HG02870 (cell line): Measurements from ENCODE around the gene ADIPOR2.

Experiments
- ATAC-seq: cut with Tn5 transposase; IDR thresholded peaks from one replicate; pipeline ENCODE4 v1.9.1; 2021; ENCODE audit warnings: mild to moderate bottlenecking, moderate library complexity; ENCODE audit not compliant: unreplicated experiment

Gene ADIPOR2

DNA sequence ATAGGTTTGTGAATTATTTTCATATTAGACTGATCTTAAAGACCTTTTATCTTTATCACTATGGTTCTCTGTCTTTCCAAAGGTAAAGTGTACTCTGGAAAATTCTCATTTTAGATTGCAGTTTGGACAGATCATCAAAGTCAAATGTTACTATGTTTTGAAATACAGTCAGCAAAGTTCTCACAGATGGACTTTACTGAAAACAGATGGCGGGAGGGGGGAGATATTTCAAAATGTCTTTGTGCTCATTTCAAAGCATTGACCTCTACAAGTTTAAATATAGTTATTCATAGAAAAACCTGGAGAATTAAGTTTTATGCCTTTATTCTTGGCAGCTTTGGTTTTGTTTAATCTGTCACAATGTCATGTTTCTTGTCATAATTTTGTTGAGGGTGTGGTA lies 77.7 kb downstream of the ADIPOR2 start:
- ATAC-seq, result no peak

DNA sequence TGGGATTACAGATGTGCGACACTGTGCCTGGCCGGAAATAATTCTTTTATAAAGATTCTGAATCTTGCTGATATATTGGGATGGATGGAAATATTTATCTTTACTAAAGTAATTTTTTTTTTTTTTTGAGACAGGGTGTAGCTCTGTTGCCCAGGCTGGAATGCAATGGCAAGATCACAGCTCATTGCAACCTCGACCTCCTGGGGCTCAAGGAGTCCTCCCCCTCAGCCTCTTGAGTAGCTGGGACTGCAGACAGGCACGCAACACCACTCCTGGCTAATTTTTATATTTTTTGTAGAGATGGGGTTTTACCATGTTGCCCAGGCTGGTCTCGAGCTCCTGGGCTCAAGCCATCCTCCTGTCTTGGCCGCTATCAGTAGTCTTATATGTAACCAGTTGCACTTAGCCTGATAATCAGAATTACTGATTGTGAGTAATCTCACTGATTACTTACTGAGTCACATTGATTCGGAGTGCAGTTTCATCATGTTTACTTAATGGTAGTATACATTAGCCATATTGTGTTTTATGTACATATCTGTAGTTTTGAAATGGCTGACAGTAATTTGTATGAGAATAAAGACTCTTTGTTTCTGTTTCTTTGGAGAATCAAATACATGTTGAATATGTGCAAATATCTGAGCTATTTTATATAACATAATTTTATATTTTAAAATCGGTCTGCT lies 79.1 kb downstream of the ADIPOR2 start:
- ATAC-seq, result no peak

DNA sequence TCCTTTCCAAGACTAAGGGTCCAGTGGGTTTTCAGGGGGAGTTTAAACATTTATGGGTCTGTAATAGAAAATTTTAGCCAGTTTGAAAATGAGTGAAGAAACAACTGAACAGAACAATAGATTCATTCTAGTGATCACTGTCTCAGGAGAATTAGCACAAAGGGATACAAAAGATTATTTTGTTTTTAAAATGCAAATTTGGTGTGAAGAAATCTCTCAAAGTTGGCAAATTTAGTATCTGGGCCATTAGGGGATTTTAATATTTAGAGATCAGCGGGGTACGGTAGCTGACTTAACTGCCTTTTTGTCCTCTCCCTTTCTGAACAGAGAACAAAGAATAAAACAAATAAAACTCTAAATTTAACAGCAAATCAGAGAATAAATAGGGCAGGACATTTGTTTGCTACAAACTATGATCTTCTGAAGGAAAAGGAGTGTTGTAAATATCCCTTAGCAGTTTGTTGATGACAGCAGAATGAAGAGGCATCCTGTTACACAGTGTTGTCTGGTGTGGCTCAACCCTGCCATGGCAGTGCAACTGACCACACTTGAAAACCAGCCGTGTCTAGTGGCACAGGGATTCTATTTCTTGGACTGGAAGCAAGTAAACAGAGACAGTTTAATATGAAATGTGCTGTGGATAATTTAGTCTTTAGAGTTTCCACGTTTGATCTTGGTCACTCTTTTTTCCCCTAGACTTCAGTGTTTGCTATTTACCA lies 83.2 kb downstream of the ADIPOR2 start:
- ATAC-seq, result no peak

DNA sequence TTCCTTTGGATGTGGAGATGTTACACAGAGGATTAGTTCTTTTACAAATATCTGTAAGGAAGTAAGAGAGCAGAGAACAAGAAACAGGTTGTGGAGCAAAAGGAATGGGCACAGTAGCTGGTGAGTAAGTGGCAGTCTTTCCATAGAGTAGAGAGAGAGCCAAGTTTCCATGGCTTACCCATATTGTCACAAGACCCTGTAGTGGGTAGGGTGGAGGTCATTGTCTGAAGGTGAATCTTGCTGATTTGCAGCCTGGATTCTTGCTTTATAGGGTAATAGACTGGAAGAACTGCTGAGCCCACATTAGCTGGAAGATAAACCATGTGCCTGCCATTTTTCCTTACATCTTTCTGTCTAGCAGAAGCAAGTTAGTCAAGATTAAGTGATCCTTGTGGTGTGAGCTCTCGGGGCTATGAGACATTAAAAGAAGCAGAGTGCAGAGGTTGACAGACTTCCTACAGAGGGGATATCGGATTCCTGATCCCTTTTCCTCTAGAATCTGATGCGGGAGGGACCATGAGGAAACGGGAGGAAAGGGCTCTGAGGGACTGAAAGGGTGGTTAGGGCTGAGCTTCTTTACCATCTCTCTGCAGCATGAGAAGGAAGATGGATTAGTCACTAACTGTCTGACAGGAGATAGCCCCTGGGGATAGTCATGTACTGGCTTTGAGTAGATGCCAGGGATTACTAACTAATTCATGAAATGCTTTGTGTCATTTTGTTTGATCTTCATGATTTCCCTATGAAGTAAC lies 85.5 kb downstream of the ADIPOR2 start:
- ATAC-seq, result no peak

DNA sequence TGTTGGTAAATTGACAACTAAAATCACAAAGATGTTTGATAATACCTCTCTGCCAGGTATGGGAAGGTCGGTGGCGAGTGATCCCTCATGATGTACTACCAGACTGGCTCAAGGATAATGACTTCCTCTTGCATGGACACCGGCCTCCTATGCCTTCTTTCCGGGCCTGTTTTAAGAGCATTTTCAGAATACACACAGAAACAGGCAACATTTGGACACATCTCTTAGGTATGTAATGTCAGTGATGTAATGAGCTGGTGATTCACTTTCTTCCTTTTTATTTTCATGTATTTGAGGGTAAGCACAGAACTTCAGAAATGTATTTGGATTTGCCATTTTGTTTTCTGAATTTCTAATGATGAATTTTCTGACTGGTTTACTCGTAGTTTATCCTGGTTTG lies 86.9 kb downstream of the ADIPOR2 start:
- no peak for ATAC-seq

DNA sequence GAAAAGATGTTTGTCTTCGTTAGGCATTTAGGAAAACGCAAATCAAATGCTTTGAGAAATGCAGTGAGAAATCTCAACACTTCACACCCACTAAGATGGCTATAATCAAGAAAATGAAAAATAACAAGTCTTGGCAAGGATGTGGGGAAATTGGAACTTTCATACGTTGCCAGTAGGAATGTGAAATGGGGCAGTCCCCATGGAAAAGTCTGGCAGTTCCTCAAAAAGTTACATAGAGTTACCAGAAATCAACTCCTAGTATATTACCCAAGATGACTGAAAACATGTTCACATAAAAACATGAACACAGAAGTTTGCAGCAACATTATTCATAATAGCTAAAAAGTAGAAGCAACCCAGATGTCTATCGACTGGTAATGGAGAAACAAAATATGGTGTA lies 88.0 kb downstream of the ADIPOR2 start:
- ATAC-seq, result no peak

DNA sequence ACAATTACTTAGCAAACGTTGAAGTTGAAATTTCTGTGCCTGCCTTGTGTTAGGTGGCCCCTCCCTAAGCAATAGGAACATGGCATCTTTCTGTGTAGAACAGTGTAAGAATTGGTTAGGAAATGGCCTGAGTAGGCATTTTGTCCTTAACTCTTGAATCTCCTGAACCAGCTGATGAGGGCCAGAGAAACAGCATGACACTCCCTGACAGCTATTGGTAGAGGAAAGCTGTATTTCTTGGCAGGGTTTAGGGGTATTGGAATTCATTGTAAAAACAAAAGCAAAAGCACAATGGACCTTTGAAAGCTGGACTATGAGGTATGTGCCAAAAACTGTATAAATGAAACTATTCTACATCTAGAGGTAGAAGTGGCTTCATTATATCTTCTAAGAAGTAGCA lies 88.9 kb downstream of the ADIPOR2 start:
- no peak for ATAC-seq

DNA sequence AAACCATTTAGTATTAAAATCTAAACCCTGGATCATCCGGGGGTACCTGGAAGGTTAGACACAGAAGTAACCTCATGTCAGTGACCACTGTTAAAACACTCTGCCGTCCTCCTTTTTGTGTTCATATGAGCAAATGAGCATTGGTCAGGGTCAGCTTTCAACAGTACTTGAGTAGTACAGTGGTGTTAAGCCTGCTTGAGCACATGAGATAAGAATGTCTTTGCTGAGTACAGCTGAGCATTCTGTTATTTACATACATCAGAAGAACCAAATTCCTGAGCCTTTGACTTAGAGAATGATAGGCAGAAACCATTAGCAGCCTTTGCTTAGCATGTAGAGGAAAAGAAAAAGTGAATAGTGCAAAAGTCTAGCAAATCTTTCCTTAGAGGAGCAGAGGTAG lies 90.9 kb downstream of the ADIPOR2 start:
- no peak for ATAC-seq

DNA sequence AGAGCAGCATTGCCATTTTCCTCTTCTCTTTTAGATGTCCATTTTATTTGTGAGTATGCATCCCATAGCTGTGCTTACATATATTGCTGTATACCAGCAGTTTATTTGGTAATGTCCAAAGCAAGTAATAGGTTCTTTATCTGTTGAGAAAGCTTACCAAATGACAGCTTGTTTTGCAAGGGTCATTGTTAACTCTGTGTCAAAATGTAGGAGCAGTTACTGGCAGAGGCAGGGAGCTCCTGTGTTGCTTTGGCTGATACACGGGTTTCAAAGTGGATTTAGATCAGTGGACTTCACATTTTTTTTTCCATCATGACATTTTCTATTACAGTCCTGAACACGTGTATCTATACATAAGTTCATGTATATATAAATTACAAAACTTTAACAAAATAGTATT lies 91.3 kb downstream of the ADIPOR2 start:
- no peak for ATAC-seq

DNA sequence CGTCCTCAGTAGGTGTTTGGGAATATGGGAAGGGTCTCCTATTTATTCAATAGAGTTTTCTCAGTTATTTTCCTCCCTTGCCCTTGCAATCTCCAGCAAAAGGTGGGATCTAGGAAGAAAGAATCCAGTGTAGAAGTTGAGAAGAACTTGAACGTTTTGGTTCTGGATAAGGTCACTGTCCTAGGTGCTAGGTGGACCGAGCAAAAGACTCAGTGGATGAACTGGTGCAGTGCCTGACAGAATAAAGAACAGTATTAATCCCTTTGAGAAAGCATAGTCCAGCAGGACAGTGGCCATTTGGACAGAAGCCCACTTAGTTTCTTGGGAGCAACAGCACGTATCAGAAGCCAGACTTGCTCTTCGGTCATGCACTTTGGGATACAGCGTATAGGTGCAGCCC lies 96.8 kb downstream of the ADIPOR2 start:
- no peak for ATAC-seq

DNA sequence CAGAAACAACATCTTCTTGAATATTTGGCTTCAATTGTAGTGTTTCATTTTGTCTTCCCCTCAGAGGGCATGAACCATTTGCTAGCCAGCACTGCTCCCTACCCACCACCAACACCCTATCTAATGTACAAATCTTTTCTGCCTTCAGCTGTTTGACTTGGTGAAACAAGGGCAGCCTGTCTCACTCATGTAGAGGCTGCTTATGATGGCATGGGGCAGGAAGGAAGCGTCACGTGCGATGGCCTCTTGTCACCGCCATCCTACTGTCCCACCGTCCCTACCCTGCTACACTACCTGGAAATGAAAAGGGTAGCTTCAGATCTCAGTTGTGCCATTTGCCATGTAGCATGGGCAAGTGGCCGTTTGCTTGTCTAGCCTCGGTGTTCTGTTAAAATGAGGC lies 99.6 kb downstream of the ADIPOR2 start:
- no peak for ATAC-seq

DNA sequence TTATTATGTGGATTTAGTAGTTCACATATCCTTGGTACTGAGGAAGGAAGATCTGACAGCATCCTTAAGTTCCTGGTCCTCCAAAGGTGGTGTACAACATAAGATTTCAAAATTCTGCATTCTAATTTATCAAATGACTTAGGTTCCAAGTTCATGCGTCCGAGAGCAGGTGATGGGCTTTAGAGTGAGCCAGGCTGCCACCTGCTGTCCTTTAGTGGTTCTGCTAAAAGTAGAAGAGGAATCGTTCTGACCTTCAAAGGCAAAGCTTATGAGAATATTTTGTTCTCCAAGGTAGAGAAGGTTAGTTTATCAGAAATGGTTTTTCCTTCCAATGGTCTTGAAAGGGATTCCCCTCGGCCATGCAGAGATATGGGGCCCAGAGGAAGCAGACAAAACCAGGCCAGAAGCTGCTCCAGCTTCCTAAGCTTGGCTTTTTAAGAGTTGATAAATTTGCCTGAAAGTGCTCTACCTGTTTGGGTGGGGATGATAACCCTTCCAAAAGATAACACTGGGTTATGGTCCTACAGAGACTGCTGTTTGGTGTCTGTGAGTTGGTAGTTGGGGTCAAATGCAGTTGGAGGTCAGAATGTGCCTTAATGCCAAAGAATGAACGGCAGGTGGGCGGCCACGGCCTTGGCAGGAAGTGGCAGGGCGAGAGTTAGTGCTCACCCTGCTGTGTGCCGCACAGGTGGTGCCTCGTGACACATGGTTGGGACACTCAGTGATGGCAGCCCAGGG lies 100.4 kb downstream of the ADIPOR2 start:
- ATAC-seq, result no peak

DNA sequence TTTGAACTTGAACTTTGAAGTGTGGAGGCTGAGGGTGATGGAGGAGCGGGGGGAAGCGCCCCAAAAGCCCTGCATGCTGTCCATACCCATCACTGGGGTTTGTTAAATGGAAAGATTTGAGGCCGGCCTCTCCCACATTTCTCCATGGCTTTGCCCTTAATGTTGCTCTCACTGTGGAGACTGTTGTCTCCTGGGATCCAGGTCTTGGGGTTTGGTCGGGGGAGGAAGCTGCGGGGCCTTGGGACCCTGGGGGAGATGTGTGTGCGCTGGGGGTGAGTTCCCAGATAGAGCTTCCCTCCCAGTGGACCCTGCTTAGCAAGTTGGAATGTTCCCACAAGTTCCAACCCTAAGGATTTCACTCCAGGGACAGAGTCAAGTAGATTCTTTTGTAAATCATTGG lies 101.5 kb downstream of the ADIPOR2 start:
- no peak for ATAC-seq

DNA sequence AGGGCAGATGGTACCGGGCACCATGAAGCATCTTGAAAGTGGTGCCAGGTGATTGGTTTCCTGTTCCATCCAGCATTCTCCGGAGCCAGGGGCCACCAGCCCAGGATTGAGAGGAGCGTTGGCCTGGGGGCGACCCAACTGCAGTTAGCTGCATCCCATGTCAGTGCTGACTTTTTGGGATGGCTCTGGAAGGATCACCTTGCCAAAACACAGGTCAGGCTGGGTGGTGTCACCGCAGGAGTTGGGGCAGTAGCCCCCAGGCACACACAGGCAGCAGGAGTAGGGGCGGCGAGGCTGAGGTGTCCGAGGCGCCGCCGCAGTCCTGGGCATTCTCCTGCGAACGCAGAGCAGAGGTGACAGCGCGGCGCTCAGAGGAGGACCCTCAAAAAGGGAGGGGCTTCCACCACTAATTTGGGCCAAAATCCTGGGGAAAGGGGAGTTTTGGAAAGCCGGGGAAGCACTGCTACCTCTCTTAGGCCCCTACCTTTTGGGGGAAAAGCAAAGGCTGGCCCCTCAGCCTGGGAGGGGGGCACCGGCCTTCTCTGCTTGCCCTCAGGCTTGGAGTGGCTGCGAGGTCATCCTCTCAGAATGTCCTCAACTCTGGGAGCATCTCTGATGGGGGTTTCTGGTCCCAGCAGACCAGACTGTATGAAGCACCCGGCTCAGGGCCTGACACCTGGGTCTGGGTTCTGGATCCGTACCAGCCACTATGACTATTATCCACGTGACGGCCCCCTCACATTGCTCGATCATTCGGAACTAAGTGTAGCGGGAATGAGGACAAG lies 102.7 kb downstream of the ADIPOR2 start:
- ATAC-seq, result no peak

DNA sequence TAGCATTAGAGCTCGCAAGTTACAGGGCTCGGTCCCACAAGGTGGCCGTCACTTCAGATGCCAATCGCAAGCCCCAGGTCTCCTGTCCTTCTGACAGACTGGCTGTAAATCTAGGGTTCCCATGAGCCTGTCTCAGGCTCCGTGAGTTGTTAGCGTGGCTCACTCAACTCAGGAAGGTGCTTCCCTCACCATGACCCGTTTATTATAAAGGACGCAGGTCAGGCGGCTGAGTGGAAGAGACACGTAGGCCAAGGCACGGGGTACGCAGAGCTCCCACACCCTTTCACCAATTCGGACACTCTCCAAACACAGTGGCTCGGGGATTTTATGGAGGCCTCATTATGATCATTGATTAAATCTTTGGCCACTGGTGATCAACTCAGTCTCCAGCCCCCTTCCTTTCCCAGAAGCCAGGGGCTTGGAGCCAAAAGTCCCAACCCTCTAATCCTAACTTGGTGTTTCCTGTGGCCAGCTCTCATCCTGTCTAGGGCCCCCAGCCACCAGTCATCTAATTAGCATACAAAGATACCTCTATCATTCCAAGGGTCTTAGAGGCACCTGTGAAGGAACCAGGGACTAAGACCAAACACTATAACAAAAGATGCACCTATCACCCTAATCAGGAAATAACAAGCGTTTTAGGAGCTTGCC lies 103.7 kb downstream of the ADIPOR2 start:
- ATAC-seq, result no peak

DNA sequence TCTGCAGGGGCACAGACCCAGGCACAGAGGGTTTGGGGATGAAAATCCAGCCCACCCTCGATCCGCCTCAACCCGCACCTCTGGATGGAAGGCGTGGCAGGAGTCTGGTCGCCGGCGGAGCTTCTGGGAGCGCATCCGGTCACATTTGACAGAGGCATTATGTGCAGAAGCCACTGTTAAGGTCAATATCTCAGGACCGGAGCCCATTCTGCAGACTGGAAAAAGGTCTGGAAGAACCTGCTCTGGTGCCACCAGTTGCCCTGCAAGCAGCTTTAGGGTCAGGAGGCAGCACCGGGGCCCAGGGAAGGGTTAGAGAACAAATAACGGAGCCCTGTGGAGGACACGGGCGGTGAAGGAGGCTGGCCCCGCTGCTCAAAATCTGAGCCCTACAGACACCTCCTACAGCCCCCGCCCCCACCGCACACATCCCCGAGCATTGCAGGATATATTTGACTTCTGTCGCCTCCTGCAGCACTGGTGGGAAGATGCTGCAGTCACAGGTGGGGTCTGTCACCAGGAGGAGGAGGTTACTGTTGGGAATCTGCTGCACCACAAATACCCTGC lies 104.4 kb downstream of the ADIPOR2 start:
- ATAC-seq, result no peak

DNA sequence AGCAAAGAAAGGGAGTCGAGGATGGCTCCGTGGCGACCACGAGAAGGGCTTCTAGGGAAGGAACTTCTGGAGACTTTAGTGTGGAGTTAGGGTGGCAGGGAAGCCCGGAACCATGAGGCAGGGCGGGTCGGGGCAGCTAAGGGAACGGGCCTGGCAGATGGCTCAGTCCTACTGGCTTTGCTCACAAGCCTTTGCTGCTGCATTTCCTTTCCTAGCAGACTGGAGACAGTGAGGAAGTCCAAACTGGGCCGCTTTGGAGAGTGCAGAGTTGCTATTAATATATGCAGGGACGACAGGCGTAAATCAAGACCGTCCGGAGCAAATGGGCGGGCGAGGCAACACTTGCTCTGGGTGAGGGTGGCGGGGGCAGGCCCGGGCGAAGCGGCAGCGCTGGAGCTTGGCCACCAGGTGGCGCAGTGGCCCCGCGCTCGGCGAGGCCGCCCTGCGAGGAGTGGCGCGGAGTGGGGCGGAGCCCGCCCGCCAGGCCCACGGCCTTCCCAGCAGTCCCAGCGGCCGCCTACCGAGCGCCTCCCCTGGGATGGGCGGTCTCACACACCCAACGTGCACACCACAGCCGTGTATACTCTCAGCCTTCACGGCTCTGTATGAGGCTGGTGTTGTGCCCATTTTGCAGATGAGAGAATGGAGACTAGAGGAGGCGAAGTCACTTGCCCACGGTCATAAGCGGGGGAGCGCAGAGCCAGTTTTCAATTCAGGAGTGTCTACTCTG lies 105.1 kb downstream of the ADIPOR2 start:
- ATAC-seq, result peak; percentile 91

DNA sequence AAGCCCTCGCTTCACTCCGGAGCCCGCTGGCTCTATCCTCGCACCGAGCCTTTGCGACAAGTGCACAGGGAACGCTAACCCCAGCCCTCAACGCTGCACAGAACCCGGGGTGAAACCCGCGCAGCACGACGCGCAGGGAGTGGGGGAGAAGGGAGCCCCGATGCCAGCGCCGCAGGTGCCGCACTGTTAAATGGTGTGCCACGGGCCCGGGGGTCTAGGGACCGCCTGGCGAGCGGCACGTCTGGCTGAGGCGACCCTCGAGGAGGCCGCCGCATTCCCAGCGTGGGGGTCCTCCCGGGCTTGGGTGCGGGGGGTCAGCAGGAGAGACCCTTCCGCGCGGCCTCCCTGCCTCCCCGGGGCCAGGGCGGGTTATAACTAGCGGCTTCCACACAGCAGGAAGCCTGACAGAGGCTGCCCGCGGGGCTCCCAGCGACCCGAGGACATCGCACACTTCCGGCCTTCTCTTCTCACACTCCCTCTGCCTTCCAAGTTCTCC lies 105.7 kb downstream of the ADIPOR2 start:
- ATAC-seq, result peak; percentile 5
